Stomach (tissue), 4 donors: ENCODE results near the gene HOXA6.

Source experiments
- CTCF ChIP-seq, 7 experiments: fragments of 450-650 bp in 4 of 7; fragments of 200-600 bp in 3 of 7; sonication (generic) in 3 of 7; IDR thresholded peaks; one replicate each; pipeline ENCODE4 v1.5.1; 2016 to 2019; ENCODE audit warnings: antibody characterized with exemption in 7 of 7, control low read depth in 2 of 7, mild to moderate bottlenecking in 1 of 7
- POLR2A ChIP-seq, 4 donors: fragments of 450-650 bp; IDR thresholded peaks; one replicate each; pipeline ENCODE4 v1.6.1; 2016; ENCODE audit warnings: antibody characterized with exemption in 4 of 4, control low read depth in 2 of 4, mild to moderate bottlenecking in 1 of 4, moderate library complexity in 1 of 4
- POLR2AphosphoS5 ChIP-seq, 3 donors: sonication (generic); formaldehyde crosslinking; IDR thresholded peaks; one replicate each; pipeline ENCODE4 v1.6.1; 2016; ENCODE audit warnings: antibody characterized with exemption in 3 of 3

- TF ChIP-seq POLR2A (IDR thresholded peaks at IDR 0.05) (no peak), CTCF (IDR thresholded peaks at IDR 0.05) (no peak), POLR2AphosphoS5 (IDR thresholded peaks at IDR 0.05) (peak; percentile 71 to 85 (median 82))
Observed at GRCh38 chr7:27130540-27131389, 16.8 kb downstream of the HOXA6 start, which contains the start of gene HOXA4.
